Activated B cell treated with CpG ODN at 0.5 μM for 24 hours (primary cell): ENCODE data around the gene TIFAB. TPM values are rescaled to one million over a fixed set of nuclear protein-coding genes. Genes with fewer than 3 reads are reported as not detected.

Experiments
- ATAC-seq: fragments of 200-7000 bp; cut with Tn5 transposase; one replicate; pipeline ENCODE4 v1.10.0; 2021; ENCODE audit warnings: low read depth, mild to moderate bottlenecking, moderate library complexity
- CTCF ChIA-PET: fragments of 350-600 bp; sonication (Branson Sonifier 250); formaldehyde crosslinking; loops from one replicate; lab custom pipeline; 2021; ENCODE audit warnings: antibody characterized with exemption; lab: Charles Lee
- POLR2A ChIA-PET: fragments of 350-600 bp; sonication (Branson Sonifier 250); formaldehyde crosslinking; loops from one replicate; lab custom pipeline; 2021; ENCODE audit warnings: antibody characterized with exemption; lab: Charles Lee
- DNase-seq: peaks from one replicate; pipeline ENCODE4 v3.0.0; 2022
- H3K27ac Mint-ChIP-seq: one replicate; pipeline ENCODE4 v1.8.0; 2020; ENCODE audit warnings: mixed read lengths
- H3K27me3 Mint-ChIP-seq: one replicate; pipeline ENCODE4 v1.8.0; 2021; ENCODE audit warnings: mixed read lengths
- H3K36me3 Mint-ChIP-seq: one replicate; pipeline ENCODE4 v1.8.0; 2021; ENCODE audit warnings: low read depth, mixed read lengths
- H3K4me1 Mint-ChIP-seq: one replicate; pipeline ENCODE4 v1.8.0; 2021; ENCODE audit warnings: mixed read lengths
- H3K4me3 Mint-ChIP-seq: one replicate; pipeline ENCODE4 v1.8.0; 2020; ENCODE audit warnings: mild to moderate bottlenecking, mixed read lengths
- H3K9me3 Mint-ChIP-seq: one replicate; pipeline ENCODE4 v1.8.0; 2020; ENCODE audit warnings: mixed read lengths
- intact Hi-C: fragments of 100-400 bp; cut with micrococcal nuclease; formaldehyde crosslinking; loops from one replicate; pipeline ENCODE4 v1.15.1; 2024
- total RNA-seq: library from RNA; stranded (reverse); gene quantifications from 2 replicates; pipeline ENCODE4 v1.2.3, GENCODE V29; 2022
- TF ChIP-seq, protein P1 (sequence below): fragments of 200-600 bp; IDR thresholded peaks from one replicate; pipeline ENCODE4 v1.8.0; 2022; ENCODE audit warnings: antibody characterized with exemption, mild to moderate bottlenecking

TIFAB gene
- total RNA-seq, 1 donor from 2014 or later, result not detected

DNA sequence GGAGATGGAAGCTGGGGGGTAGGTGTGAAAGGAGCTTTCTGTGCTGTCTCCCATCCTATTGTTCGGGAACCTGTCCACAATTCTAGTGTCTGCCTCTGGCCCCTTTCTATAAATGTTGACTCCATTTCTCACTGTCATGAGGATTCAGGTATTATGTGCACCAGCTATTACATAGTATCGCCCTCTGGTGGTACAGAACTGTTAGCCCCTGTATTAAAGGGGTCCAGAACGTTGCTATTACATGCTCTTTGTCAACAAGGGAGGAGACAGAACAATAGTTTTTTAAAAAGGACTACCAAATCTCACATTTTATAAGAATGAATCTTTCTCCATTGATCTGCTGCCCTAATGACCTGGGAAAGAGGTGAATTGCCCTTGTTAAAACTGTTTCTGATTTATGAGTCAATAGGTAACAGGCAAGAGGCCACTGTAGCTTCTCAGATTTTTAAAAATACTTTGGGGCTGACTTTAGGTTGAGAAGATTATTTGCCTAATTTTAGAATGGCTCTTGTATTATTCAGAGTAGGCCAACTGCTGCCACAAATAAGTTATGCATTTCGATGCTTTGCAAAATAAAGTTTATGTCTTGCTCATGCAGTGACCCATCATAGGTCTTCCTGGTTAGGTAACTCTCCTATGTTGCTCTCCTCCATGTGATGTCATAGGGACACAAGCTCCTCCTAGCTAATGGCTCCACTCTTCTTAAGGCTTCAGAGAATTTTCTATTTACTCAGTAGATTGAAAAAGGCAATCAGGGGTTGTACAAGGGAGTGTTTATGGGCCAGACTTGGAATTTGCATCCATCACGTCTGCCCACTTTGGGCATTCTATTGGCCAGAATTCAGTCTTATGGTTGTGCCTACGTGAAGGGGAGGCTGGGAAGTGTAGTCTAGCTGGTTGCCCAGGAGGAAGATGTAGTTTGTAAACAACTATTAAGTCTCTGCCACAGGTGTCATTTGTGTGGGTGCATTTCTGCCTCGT, 25.8 kb downstream of the TIFAB start:
- no peaks in the 10 kb centered on the region for H3K36me3 Mint-ChIP-seq
- H3K4me1 Mint-ChIP-seq, result no peaks in the 10 kb centered on the region
- DNase-seq (no peak), ATAC-seq (peak; percentile 71)
- peaks cover 22% of the 10 kb centered on the region for H3K27me3 Mint-ChIP-seq
- no peak overlapping the region for H3K27ac Mint-ChIP-seq
- ChIA-PET CTCF (interaction anchor here (0.7 to 2.9 kb wide), 7 partner anchors 11 to 103 kb away, joined by 3 to 16 read pairs (median 4); no protein-coding TSS in a partner anchor), POLR2A (no interaction called here)
- H3K4me3 Mint-ChIP-seq, result no peak overlapping the region
- intact Hi-C loops, result no loop called here
- TF ChIP-seq, protein P1, sequence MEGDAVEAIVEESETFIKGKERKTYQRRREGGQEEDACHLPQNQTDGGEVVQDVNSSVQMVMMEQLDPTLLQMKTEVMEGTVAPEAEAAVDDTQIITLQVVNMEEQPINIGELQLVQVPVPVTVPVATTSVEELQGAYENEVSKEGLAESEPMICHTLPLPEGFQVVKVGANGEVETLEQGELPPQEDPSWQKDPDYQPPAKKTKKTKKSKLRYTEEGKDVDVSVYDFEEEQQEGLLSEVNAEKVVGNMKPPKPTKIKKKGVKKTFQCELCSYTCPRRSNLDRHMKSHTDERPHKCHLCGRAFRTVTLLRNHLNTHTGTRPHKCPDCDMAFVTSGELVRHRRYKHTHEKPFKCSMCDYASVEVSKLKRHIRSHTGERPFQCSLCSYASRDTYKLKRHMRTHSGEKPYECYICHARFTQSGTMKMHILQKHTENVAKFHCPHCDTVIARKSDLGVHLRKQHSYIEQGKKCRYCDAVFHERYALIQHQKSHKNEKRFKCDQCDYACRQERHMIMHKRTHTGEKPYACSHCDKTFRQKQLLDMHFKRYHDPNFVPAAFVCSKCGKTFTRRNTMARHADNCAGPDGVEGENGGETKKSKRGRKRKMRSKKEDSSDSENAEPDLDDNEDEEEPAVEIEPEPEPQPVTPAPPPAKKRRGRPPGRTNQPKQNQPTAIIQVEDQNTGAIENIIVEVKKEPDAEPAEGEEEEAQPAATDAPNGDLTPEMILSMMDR, result no peak
- peaks cover 5% of the 10 kb centered on the region for H3K9me3 Mint-ChIP-seq

DNA sequence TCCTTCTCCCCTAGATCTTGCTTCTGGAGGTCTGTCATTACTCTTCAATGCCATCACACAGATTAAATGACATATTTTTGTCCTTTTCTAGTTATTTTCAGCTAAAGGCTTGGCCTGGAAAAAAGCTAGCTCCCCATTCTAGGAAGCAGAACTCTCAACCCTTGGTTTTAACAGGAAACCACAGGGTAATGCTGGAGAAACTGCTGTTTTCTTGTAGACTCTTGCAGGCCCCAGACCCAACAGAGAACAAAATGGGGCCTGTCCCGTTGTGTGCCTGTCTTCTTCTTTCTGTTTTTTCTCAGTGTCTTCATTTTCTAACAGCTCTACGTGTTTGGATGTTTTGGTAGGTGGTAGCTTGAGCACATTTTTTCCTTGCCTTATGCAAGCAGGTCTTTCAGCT, 26.5 kb downstream of the TIFAB start:
- TF ChIP-seq, protein P1, result no peak
- DNase-seq (no peak), ATAC-seq (no peak)
- intact Hi-C loops, result no loop called here
- H3K27me3 Mint-ChIP-seq, result peaks cover 26% of the 10 kb centered on the region
- ChIA-PET CTCF (interaction anchor here (0.7 to 2.9 kb wide), 6 partner anchors 12 to 103 kb away, joined by 3 to 16 read pairs (median 4); no protein-coding TSS in a partner anchor), POLR2A (no interaction called here)
- no peaks in the 10 kb centered on the region for H3K36me3 Mint-ChIP-seq
- H3K9me3 Mint-ChIP-seq, result peaks cover 7% of the 10 kb centered on the region
- no peaks in the 10 kb centered on the region for H3K4me1 Mint-ChIP-seq
- H3K27ac Mint-ChIP-seq, result no peak overlapping the region
- no peak overlapping the region for H3K4me3 Mint-ChIP-seq

DNA sequence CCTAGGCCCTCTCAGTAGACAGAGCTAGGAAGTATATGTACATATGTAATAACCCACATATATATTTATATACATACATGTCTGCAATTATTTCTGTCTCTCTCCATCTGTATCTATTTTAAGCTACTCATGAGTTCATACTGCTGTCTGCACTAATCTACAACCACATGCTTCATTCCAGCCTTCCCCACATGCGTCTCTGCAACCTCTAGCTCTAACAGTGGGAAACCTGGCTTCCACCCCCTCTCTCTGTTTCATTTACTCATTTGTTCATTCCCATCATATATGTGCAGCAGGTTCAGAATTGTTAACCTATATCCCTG, 28.3 kb downstream of the TIFAB start:
- H3K4me3 Mint-ChIP-seq, result no peak overlapping the region
- TF ChIP-seq, protein P1, result no peak
- H3K27me3 Mint-ChIP-seq, result peaks cover 37% of the 10 kb centered on the region
- intact Hi-C loops, result no loop called here
- H3K9me3 Mint-ChIP-seq, result peaks cover 12% of the 10 kb centered on the region
- peaks cover 3% of the 10 kb centered on the region for H3K36me3 Mint-ChIP-seq
- DNase-seq, result no peak
- no peak for ATAC-seq
- ChIA-PET POLR2A (no interaction called here), CTCF (interaction anchor here (1.9 kb wide), 1 partner anchor 33 kb away, joined by 5 read pairs; no protein-coding TSS in a partner anchor)
- no peak overlapping the region for H3K27ac Mint-ChIP-seq
- H3K4me1 Mint-ChIP-seq, result no peaks in the 10 kb centered on the region

DNA sequence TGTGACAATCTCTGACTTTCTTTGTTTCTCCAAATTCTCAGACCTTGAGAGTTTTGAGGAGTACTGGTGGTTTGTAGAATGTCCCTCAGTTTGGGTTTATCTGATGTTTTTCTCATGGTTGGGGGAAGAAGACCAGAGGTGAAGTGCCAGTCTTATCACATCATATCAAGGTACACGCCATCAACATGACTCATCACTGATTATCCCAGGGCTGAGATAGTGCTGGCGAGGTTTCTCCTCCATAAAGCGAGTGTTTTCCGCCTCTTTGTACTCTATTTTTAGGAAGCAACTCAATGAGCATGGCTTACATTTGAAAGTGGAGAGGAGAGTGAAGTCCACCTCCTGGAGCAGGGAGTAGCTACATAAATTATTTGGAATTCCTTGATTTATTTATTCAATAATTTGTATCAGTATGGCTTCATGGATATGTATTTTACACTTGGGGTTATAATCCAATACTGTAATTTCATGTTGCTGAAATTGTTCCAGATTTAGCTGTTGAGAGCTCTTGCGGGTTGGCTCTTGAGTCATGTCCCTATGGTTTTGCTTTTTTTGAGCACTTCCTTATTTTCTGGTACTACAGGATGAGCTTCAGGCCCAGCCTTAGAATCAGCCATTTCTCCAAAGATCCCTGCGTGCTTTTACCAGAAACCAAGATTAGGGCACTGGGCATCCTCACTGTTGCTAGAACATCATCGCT, 28.9 kb downstream of the TIFAB start:
- peaks cover 9% of the 10 kb centered on the region for H3K9me3 Mint-ChIP-seq
- peaks cover 38% of the 10 kb centered on the region for H3K27me3 Mint-ChIP-seq
- DNase-seq (no peak), ATAC-seq (no peak)
- peaks cover 3% of the 10 kb centered on the region for H3K36me3 Mint-ChIP-seq
- intact Hi-C loops, result no loop called here
- ChIA-PET CTCF (no interaction called here), POLR2A (no interaction called here)
- TF ChIP-seq, protein P1, result no peak
- no peak overlapping the region for H3K27ac Mint-ChIP-seq
- H3K4me3 Mint-ChIP-seq, result no peak overlapping the region
- H3K4me1 Mint-ChIP-seq, result no peaks in the 10 kb centered on the region

DNA sequence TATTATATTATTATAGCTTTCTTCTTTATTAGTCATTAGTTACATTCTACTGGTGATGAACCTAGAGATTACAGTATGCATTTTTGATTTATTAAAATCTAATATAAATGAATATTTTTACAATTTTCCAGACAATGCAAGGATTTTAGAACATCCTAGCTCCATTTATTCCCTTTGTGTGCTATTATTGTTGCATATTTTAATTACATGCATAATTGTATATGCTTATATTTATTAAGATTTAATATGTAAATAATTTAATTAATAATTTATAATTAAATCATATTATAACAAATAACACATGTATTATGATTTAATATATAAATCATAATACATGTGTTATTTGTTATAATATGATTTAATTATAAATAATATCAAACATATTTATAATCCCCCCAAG, 29.7 kb downstream of the TIFAB start:
- no peak for ATAC-seq
- H3K9me3 Mint-ChIP-seq, result peaks cover 9% of the 10 kb centered on the region
- POLR2A ChIA-PET, result no interaction called here

More for the DNA sequence above, 29.7 kb downstream of the TIFAB start:
- CTCF ChIA-PET, result no interaction called here
- peaks cover 39% of the 10 kb centered on the region for H3K27me3 Mint-ChIP-seq
- intact Hi-C loops, result no loop called here
- no peak overlapping the region for H3K27ac Mint-ChIP-seq
- no peak for DNase-seq
- TF ChIP-seq, protein P1, result no peak
- no peaks in the 10 kb centered on the region for H3K4me1 Mint-ChIP-seq
- H3K36me3 Mint-ChIP-seq, result peaks cover 3% of the 10 kb centered on the region
- no peak overlapping the region for H3K4me3 Mint-ChIP-seq
